Liver (tissue), 9 donors: ENCODE results near the gene SPAG16. TPM values are rescaled to one million over a fixed set of nuclear protein-coding genes. Genes with fewer than 3 reads are reported as not detected.

Experiments used
- DNase-seq: peaks from one replicate; pipeline ENCODE4 v3.0.0-alpha.2; 2017; ENCODE audit warnings: low spot score
- H3K27ac ChIP-seq, 2 donors: one replicate each; pipeline ENCODE4 v1.7.0; 2013; ENCODE audit warnings: inconsistent platforms in 2 of 2, low read length in 2 of 2, control low read depth in 1 of 2, low read depth in 1 of 2, mild to moderate bottlenecking in 1 of 2
- H3K27me3 ChIP-seq, 4 donors: one replicate each; pipeline versions ENCODE4 v1.6.1 to v1.7.0; 2013; ENCODE audit warnings: low read length in 3 of 4, inconsistent platforms in 1 of 4, mild to moderate bottlenecking in 1 of 4, moderate library complexity in 1 of 4; ENCODE audit not compliant: control insufficient read depth in 4 of 4, insufficient read depth in 4 of 4
- H3K36me3 ChIP-seq, 4 donors: one replicate each; pipeline versions ENCODE4 v1.6.1 to v1.7.0; 2013; ENCODE audit warnings: low read length in 3 of 4, mild to moderate bottlenecking in 3 of 4, low read depth in 1 of 4, moderate library complexity in 1 of 4; ENCODE audit not compliant: control insufficient read depth in 4 of 4, insufficient read depth in 3 of 4
- H3K4me1 ChIP-seq, 4 donors: one replicate each; pipeline versions ENCODE4 v1.6.1 to v1.7.0; 2013; ENCODE audit warnings: low read length in 3 of 4, mild to moderate bottlenecking in 3 of 4, moderate library complexity in 1 of 4; ENCODE audit not compliant: control insufficient read depth in 4 of 4, insufficient read depth in 4 of 4
- H3K4me3 ChIP-seq, 3 donors: one replicate each; pipeline versions ENCODE4 v1.6.1 to v1.7.0; 2013; ENCODE audit warnings: low read length in 3 of 3, control low read depth in 1 of 3, low read depth in 1 of 3, mild to moderate bottlenecking in 1 of 3
- H3K9ac ChIP-seq, 2 donors: one replicate each; pipeline ENCODE4 v1.7.0; 2013; ENCODE audit warnings: low read length in 2 of 2, mild to moderate bottlenecking in 2 of 2, moderate library complexity in 2 of 2, control low read depth in 1 of 2, low read depth in 1 of 2
- H3K9me3 ChIP-seq, 4 donors: one replicate each; pipeline versions ENCODE4 v1.6.1 to v1.7.0; 2013; ENCODE audit warnings: low read length in 3 of 4; ENCODE audit not compliant: control insufficient read depth in 4 of 4
- EGR1 ChIP-seq, 2 donors: IDR thresholded peaks; 2 replicates each; pipeline ENCODE4 v1.6.1; 2016 to 2018; ENCODE audit warnings: antibody characterized with exemption in 2 of 2, low read depth in 2 of 2
- FOXA1 ChIP-seq: IDR thresholded peaks from 2 replicates; pipeline ENCODE4 v1.6.1; 2016; ENCODE audit warnings: antibody characterized with exemption
- FOXA2 ChIP-seq: IDR thresholded peaks from 2 replicates; pipeline ENCODE4 v1.6.1; 2016; ENCODE audit warnings: antibody characterized with exemption
- GABPA ChIP-seq, 2 donors: IDR thresholded peaks in 1 of 2; conservative IDR thresholded peaks in 1 of 2; 2 replicates each; pipeline ENCODE4 v1.6.1; 2016; ENCODE audit warnings: antibody characterized with exemption in 2 of 2, mild to moderate bottlenecking in 1 of 2, moderate library complexity in 1 of 2
- HNF4A ChIP-seq, 2 donors: conservative IDR thresholded peaks; 2 replicates each; pipeline ENCODE4 v1.6.1; 2016; ENCODE audit warnings: antibody characterized with exemption in 2 of 2, mild to moderate bottlenecking in 2 of 2
- HNF4G ChIP-seq: IDR thresholded peaks from 2 replicates; pipeline ENCODE4 v1.6.1; 2016; ENCODE audit warnings: antibody characterized with exemption
- JUND ChIP-seq, 2 donors: IDR thresholded peaks; 2 replicates each; pipeline ENCODE4 v1.6.1; 2016; ENCODE audit warnings: antibody characterized with exemption in 2 of 2
- NR2F2 ChIP-seq: IDR thresholded peaks from 2 replicates; pipeline ENCODE4 v1.6.1; 2016; ENCODE audit warnings: antibody characterized with exemption
- RAD21 ChIP-seq, 2 donors: IDR thresholded peaks; 2 replicates each; pipeline ENCODE4 v1.6.1; 2016; ENCODE audit warnings: antibody characterized with exemption in 2 of 2, mild to moderate bottlenecking in 2 of 2
- RXRA ChIP-seq, 2 donors: IDR thresholded peaks; 2 replicates each; pipeline ENCODE4 v1.6.1; 2017 to 2018; ENCODE audit warnings: antibody characterized with exemption in 2 of 2, mild to moderate bottlenecking in 1 of 2
- SP1 ChIP-seq: IDR thresholded peaks from 2 replicates; pipeline ENCODE4 v1.6.1; 2018; ENCODE audit warnings: antibody characterized with exemption, mild to moderate bottlenecking
- TAF1 ChIP-seq: conservative IDR thresholded peaks from 2 replicates; pipeline ENCODE4 v1.6.1; 2016; ENCODE audit warnings: antibody characterized with exemption, mild to moderate bottlenecking
- YY1 ChIP-seq: IDR thresholded peaks from 2 replicates; pipeline ENCODE4 v1.6.1; 2016; ENCODE audit warnings: antibody characterized with exemption, mild to moderate bottlenecking
- WGBS: extraction: QIAGEN DNeasy Blood & Tissue Kit; methylation state at CpG from one replicate; pipeline ENCODE4 v1.1.7; 2013; 5-methylcytosine and 5-hydroxymethylcytosine counted together
- polyA plus RNA-seq, 2 donors: library from polyadenylated mRNA; stranded (reverse) in 1 of 2; unstranded in 1 of 2; fragments of 200-250 nt in 1 of 2; fragments of >200 nt in 1 of 2; fragmentation: Nextera tagmentation in 1 of 2; extraction: Ambion mirVana in 1 of 2; gene quantifications; one replicate each; pipeline versions ENCODE4 v1.2.1 to v1.2.3, GENCODE V29; 2013 to 2015
- total RNA-seq, 2 donors: library from RNA; depleted of rRNA; stranded (reverse); fragments of >200 nt; gene quantifications; one replicate each; pipeline ENCODE4 v1.2.3, GENCODE V29; 2014
- TF ChIP-seq, protein P1 (sequence below): IDR thresholded peaks from 2 replicates; pipeline ENCODE4 v1.6.1; 2016; ENCODE audit warnings: antibody characterized with exemption
- TF ChIP-seq, protein P2 (sequence below): IDR thresholded peaks from 2 replicates; pipeline ENCODE4 v1.6.1; 2016; ENCODE audit warnings: antibody characterized with exemption, mild to moderate bottlenecking
- TF ChIP-seq, protein P3 (sequence below): IDR thresholded peaks from 2 replicates; pipeline ENCODE4 v1.6.1; 2016; ENCODE audit warnings: antibody characterized with exemption
- TF ChIP-seq, protein P4 (sequence below): fragments of 150-350 bp; IDR thresholded peaks from 2 replicates; pipeline ENCODE4 v1.5.1; 2017; ENCODE audit warnings: improper control_type of control experiment, low read depth, low read length; ENCODE audit not compliant: missing input control
- TF ChIP-seq, protein P5 (sequence below): IDR thresholded peaks from 2 replicates; pipeline ENCODE4 v1.6.1; 2016; ENCODE audit warnings: antibody characterized with exemption
- donor health status: healthy.
- donor health status: healthy.
- donor health status: healthy.
- donor health status: healthy.
- donor health status: healthy.

Gene SPAG16
- total and polyA plus RNA-seq, 4 donors, result 6.4 to 12.7 (median 11.4) TPM

DNA sequence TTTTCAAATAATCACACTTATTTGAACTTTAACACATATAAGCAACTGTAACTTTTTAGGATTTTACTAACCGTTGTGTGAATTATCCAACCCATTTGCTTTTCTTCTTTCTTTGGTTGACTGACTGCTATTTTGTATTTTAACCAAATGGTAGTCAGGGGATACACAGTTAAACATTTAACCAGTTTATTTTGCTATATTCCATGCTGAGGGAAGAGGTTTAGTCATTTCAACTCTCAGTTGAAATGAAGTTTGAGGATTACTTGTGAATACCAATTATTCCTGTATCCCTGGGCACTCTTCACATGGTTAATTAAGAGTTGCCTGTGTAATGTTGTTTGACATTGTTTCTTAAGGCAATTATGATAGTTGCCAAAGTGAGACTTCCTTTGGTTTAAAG, 1.9 kb downstream of the SPAG16 start:
- H3K9ac ChIP-seq, result no peak overlapping the region
- no peaks in the 10 kb centered on the region for H3K27me3 ChIP-seq
- no peak for DNase-seq
- no peak overlapping the region for H3K4me3 ChIP-seq
- no peak overlapping the region for H3K27ac ChIP-seq
- 83% methylated on average over 1 of the region's 1 CpG for WGBS
- no peaks in the 10 kb centered on the region for H3K9me3 ChIP-seq
- no peaks in the 10 kb centered on the region for H3K36me3 ChIP-seq
- peaks cover 0 to 17% (median 12%) of the 10 kb centered on the region in 4 donors for H3K4me1 ChIP-seq
- TF ChIP-seq FOXA1, result no peak
- no peak for TF ChIP-seq JUND (IDR thresholded peaks at IDR 0.05)
- no peak for TF ChIP-seq RAD21 (IDR thresholded peaks at IDR 0.05)
- TF ChIP-seq, protein P1, sequence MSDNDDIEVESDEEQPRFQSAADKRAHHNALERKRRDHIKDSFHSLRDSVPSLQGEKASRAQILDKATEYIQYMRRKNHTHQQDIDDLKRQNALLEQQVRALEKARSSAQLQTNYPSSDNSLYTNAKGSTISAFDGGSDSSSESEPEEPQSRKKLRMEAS, result no peak
- no peak for TF ChIP-seq TAF1
- TF ChIP-seq SP1, result no peak
- TF ChIP-seq HNF4G, result no peak
- TF ChIP-seq, protein P2, sequence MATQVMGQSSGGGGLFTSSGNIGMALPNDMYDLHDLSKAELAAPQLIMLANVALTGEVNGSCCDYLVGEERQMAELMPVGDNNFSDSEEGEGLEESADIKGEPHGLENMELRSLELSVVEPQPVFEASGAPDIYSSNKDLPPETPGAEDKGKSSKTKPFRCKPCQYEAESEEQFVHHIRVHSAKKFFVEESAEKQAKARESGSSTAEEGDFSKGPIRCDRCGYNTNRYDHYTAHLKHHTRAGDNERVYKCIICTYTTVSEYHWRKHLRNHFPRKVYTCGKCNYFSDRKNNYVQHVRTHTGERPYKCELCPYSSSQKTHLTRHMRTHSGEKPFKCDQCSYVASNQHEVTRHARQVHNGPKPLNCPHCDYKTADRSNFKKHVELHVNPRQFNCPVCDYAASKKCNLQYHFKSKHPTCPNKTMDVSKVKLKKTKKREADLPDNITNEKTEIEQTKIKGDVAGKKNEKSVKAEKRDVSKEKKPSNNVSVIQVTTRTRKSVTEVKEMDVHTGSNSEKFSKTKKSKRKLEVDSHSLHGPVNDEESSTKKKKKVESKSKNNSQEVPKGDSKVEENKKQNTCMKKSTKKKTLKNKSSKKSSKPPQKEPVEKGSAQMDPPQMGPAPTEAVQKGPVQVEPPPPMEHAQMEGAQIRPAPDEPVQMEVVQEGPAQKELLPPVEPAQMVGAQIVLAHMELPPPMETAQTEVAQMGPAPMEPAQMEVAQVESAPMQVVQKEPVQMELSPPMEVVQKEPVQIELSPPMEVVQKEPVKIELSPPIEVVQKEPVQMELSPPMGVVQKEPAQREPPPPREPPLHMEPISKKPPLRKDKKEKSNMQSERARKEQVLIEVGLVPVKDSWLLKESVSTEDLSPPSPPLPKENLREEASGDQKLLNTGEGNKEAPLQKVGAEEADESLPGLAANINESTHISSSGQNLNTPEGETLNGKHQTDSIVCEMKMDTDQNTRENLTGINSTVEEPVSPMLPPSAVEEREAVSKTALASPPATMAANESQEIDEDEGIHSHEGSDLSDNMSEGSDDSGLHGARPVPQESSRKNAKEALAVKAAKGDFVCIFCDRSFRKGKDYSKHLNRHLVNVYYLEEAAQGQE, result no peak
- no peak for TF ChIP-seq YY1

DNA sequence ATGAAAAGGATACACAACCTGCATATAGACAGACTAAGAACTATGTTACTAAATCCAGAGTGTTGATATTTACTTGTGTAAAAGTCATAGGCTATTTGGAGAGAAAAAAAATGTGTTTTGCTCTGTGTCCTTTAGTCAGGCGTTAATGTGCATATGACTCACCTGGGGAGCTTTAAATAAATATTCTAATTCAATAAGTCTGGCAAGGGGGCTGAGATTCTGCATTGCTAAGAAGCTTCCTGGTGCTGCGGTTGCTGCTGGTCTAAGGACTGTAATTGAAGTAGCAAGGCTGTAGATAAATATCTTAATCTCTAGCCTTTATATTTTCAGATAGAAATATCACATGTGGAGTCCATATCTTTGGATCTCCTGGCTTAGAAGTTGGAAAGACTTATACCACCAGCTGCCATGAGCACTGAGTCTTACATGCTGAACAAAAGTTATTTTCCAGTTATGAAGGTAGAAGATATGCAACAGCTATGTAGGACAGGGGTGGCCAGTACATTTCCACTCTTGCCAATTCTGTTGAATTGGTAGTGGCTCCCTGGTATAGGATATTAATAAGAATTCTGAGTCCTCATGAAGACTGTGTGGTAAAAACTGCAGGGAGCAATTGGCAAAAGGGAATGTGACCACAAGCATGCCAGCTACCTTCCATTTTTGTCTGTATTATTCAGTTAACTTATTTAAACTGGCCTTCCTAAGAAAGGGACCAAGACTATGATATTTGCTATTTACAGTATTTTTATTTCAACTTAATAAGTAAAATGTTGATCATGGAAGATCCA, 4.8 kb downstream of the SPAG16 start:
- Histone ChIP-seq H3K9ac (no peak overlapping the region), H3K27ac (no peak overlapping the region), H3K9me3 (no peaks in the 10 kb centered on the region), H3K36me3 (no peaks in the 10 kb centered on the region), H3K27me3 (no peaks in the 10 kb centered on the region), H3K4me3 (no peak overlapping the region), H3K4me1 (peaks cover 0 to 10% (median 7%) of the 10 kb centered on the region in 4 donors)
- 81% methylated on average over 2 of the region's 2 CpGs for WGBS
- TF ChIP-seq, protein P1, result no peak
- TF ChIP-seq HNF4A (conservative IDR thresholded peaks at IDR 0.05), result no peak
- TF ChIP-seq FOXA2, result no peak
- TF ChIP-seq, protein P3, sequence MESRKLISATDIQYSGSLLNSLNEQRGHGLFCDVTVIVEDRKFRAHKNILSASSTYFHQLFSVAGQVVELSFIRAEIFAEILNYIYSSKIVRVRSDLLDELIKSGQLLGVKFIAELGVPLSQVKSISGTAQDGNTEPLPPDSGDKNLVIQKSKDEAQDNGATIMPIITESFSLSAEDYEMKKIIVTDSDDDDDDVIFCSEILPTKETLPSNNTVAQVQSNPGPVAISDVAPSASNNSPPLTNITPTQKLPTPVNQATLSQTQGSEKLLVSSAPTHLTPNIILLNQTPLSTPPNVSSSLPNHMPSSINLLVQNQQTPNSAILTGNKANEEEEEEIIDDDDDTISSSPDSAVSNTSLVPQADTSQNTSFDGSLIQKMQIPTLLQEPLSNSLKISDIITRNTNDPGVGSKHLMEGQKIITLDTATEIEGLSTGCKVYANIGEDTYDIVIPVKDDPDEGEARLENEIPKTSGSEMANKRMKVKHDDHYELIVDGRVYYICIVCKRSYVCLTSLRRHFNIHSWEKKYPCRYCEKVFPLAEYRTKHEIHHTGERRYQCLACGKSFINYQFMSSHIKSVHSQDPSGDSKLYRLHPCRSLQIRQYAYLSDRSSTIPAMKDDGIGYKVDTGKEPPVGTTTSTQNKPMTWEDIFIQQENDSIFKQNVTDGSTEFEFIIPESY, result no peak
- TF ChIP-seq TAF1, result no peak
- TF ChIP-seq RXRA (IDR thresholded peaks at IDR 0.05), result no peak
- no peak for TF ChIP-seq RAD21 (IDR thresholded peaks at IDR 0.05)
- TF ChIP-seq, protein P4, sequence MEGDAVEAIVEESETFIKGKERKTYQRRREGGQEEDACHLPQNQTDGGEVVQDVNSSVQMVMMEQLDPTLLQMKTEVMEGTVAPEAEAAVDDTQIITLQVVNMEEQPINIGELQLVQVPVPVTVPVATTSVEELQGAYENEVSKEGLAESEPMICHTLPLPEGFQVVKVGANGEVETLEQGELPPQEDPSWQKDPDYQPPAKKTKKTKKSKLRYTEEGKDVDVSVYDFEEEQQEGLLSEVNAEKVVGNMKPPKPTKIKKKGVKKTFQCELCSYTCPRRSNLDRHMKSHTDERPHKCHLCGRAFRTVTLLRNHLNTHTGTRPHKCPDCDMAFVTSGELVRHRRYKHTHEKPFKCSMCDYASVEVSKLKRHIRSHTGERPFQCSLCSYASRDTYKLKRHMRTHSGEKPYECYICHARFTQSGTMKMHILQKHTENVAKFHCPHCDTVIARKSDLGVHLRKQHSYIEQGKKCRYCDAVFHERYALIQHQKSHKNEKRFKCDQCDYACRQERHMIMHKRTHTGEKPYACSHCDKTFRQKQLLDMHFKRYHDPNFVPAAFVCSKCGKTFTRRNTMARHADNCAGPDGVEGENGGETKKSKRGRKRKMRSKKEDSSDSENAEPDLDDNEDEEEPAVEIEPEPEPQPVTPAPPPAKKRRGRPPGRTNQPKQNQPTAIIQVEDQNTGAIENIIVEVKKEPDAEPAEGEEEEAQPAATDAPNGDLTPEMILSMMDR, result no peak
- TF ChIP-seq GABPA (IDR thresholded peaks at IDR 0.05 in 1 of 2, conservative IDR thresholded peaks at IDR 0.05 in 1 of 2), result no peak
- no peak for TF ChIP-seq JUND (IDR thresholded peaks at IDR 0.05)
- no peak for TF ChIP-seq EGR1 (IDR thresholded peaks at IDR 0.05; ENCODE audit: low read depth in 2 of 2)
- TF ChIP-seq HNF4G, result no peak
- TF ChIP-seq SP1, result no peak
- no peak for TF ChIP-seq FOXA1
- TF ChIP-seq, protein P5, sequence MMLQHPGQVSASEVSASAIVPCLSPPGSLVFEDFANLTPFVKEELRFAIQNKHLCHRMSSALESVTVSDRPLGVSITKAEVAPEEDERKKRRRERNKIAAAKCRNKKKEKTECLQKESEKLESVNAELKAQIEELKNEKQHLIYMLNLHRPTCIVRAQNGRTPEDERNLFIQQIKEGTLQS, result no peak
- TF ChIP-seq NR2F2, result no peak
- TF ChIP-seq, protein P2, result no peak
- no peak for TF ChIP-seq YY1
- no peak for DNase-seq
